Neutrophil (primary cell): Measurements from ENCODE around the gene FALEC.

Experiments
- H3K27ac ChIP-seq: fragments of 200-600 bp; sonication (generic); 2 replicates; pipeline ENCODE4 v1.5.1; 2016; ENCODE audit warnings: mild to moderate bottlenecking, moderate library complexity
- H3K27me3 ChIP-seq: fragments of 200-600 bp; sonication (generic); 2 replicates; pipeline ENCODE4 v1.6.0; 2016; ENCODE audit warnings: mild to moderate bottlenecking
- H3K36me3 ChIP-seq: fragments of 200-600 bp; sonication (generic); 2 replicates; pipeline ENCODE4 v1.5.1; 2017
- H3K4me1 ChIP-seq, 2 experiments: fragments of 200-600 bp in 1 of 2; sonication (generic) in 1 of 2; 1 replicate in 1 of 2; 2 replicates in 1 of 2; pipeline versions ENCODE4 v1.5.1 to v1.6.1; 2013 to 2016; ENCODE audit warnings: low read depth in 1 of 2, low read length in 1 of 2, mild to moderate bottlenecking in 1 of 2, moderate library complexity in 1 of 2; ENCODE audit not compliant: control insufficient read depth in 1 of 2, insufficient read depth in 1 of 2
- H3K4me3 ChIP-seq, 2 experiments: fragments of 200-600 bp in 1 of 2; sonication (generic) in 1 of 2; 1 replicate in 1 of 2; 2 replicates in 1 of 2; pipeline ENCODE4 v1.5.1; 2013 to 2016; ENCODE audit warnings: low read depth in 1 of 2, low read length in 1 of 2, mild to moderate bottlenecking in 1 of 2, moderate library complexity in 1 of 2
- H3K9me3 ChIP-seq: fragments of 200-600 bp; sonication (generic); 2 replicates; pipeline ENCODE4 v1.5.1; 2016
- CTCF ChIP-seq: fragments of 200-600 bp; sonication (generic); IDR thresholded peaks from 2 replicates; pipeline ENCODE4 v1.5.1; 2016; ENCODE audit warnings: antibody characterized with exemption

The FALEC gene

GRCh38 chr1:150575518-150576366, 60.2 kb downstream of the FALEC start:
- Histone ChIP-seq H3K4me1 (peaks cover 58 to 62% of the 10 kb centered on the region in 2 experiments), H3K27me3 (no peaks in the 10 kb centered on the region), H3K9me3 (no peaks in the 10 kb centered on the region), H3K27ac (peak overlapping the region; percentile 100), H3K4me3 (peak overlapping the region; percentile 80 to 97), H3K36me3 (peaks cover 85% of the 10 kb centered on the region)
- no peak for TF ChIP-seq CTCF

- Histone ChIP-seq H3K27me3 (no peaks in the 10 kb centered on the region), H3K4me1 (peaks cover 57 to 61% of the 10 kb centered on the region in 2 experiments), H3K36me3 (peaks cover 79% of the 10 kb centered on the region), H3K27ac (peak overlapping the region; percentile 100), H3K4me3 (peak overlapping the region; percentile 80 to 97), H3K9me3 (no peaks in the 10 kb centered on the region)
- TF ChIP-seq CTCF: no peak
These were observed 60.8 kb downstream of the FALEC start for GRCh38 chr1:150576367-150576711.

- peak overlapping the region; percentile 100 for H3K27ac ChIP-seq
- peaks cover 72% of the 10 kb centered on the region for H3K36me3 ChIP-seq
- H3K27me3 ChIP-seq: no peaks in the 10 kb centered on the region
- TF ChIP-seq CTCF: no peak
- H3K4me3 ChIP-seq: peak overlapping the region; percentile 80 to 97
- no peaks in the 10 kb centered on the region for H3K9me3 ChIP-seq
- peaks cover 55 to 59% of the 10 kb centered on the region in 2 experiments for H3K4me1 ChIP-seq
These were observed 61.4 kb downstream of the FALEC start for GRCh38 chr1:150576794-150577556.

- peak overlapping the region; percentile 100 for H3K27ac ChIP-seq
- H3K36me3 ChIP-seq: peaks cover 65% of the 10 kb centered on the region
These were observed 62.2 kb downstream of the FALEC start for GRCh38 chr1:150577557-150578271.

More at GRCh38 chr1:150577557-150578271, 62.2 kb downstream of the FALEC start:
- Histone ChIP-seq H3K27me3 (no peaks in the 10 kb centered on the region), H3K9me3 (no peaks in the 10 kb centered on the region), H3K4me1 (peaks cover 47 to 55% of the 10 kb centered on the region in 2 experiments), H3K4me3 (peak overlapping the region; percentile 80 to 97)
- TF ChIP-seq CTCF: no peak
